Karpas-422 (cell line): ENCODE results near the gene PGC. TPM values are rescaled to one million over a fixed set of nuclear protein-coding genes. Genes with fewer than 3 reads are reported as not detected.

Experiments
- DNase-seq: peaks from one replicate; pipeline ENCODE4 v3.0.0-alpha.2; 2015
- H2AFZ ChIP-seq: fragments of 200-600 bp; sonication (generic); 2 replicates; pipeline ENCODE4 v1.6.1; 2014; ENCODE audit warnings: antibody characterized with exemption, low read length, mixed read lengths
- H3K27ac ChIP-seq: fragments of 200-600 bp; sonication (generic); 2 replicates; pipeline ENCODE4 v1.5.1; 2014; ENCODE audit warnings: mild to moderate bottlenecking, low read length, moderate library complexity
- H3K27me3 ChIP-seq: fragments of 200-600 bp; sonication (generic); 2 replicates; pipeline ENCODE4 v1.6.1; 2014; ENCODE audit warnings: low read length, mixed read lengths
- H3K36me3 ChIP-seq: fragments of 200-600 bp; sonication (generic); 2 replicates; pipeline ENCODE4 v1.6.1; 2014; ENCODE audit warnings: low read length, mixed read lengths; ENCODE audit not compliant: insufficient read depth
- H3K4me1 ChIP-seq: fragments of 200-600 bp; sonication (generic); 2 replicates; pipeline ENCODE4 v1.6.1; 2014; ENCODE audit warnings: mild to moderate bottlenecking, low read length, mixed read lengths
- H3K4me2 ChIP-seq: fragments of 200-600 bp; sonication (generic); 2 replicates; pipeline ENCODE4 v1.6.1; 2014; ENCODE audit warnings: low read length, low read depth, mild to moderate bottlenecking; ENCODE audit not compliant: poor library complexity, severe bottlenecking
- H3K4me3 ChIP-seq: fragments of 200-600 bp; sonication (generic); 2 replicates; pipeline ENCODE4 v1.5.1; 2014; ENCODE audit warnings: mild to moderate bottlenecking, antibody characterized with exemption, low read length, mixed read lengths
- H3K79me2 ChIP-seq: fragments of 200-600 bp; sonication (generic); 2 replicates; pipeline ENCODE4 v1.6.1; 2014; ENCODE audit warnings: mild to moderate bottlenecking, low read length, mixed read lengths
- H3K9ac ChIP-seq: fragments of 200-600 bp; sonication (generic); 2 replicates; pipeline ENCODE4 v1.6.0; 2014; ENCODE audit warnings: low read length
- H3K9me2 ChIP-seq: fragments of 200-600 bp; sonication (generic), shearing (Covaris generic); replicated peaks from 2 replicates; pipeline ENCODE4 v1.6.0; 2014; ENCODE audit warnings: mild to moderate bottlenecking, low read length, moderate library complexity; ENCODE audit not compliant: insufficient read depth
- H3K9me3 ChIP-seq: fragments of 300-700, 200-600 bp; sonication (generic); 2 replicates; pipeline ENCODE4 v1.6.1; 2014; ENCODE audit warnings: low read length, mixed read lengths
- H4K20me1 ChIP-seq: fragments of 200-600 bp; sonication (generic); 2 replicates; pipeline ENCODE4 v1.6.1; 2014; ENCODE audit warnings: mild to moderate bottlenecking, antibody characterized with exemption, low read length, low read depth; ENCODE audit not compliant: insufficient read depth
- total RNA-seq: library from RNA; depleted of rRNA; stranded (reverse); fragments of >200 nt; shearing (Covaris generic); gene quantifications from 2 replicates; pipeline ENCODE4 v1.2.3, GENCODE V29; 2014; ENCODE audit warnings: low replicate concordance; rRNA removed

Gene PGC
- total RNA-seq = not detected in 2 replicates

- H3K9me2 ChIP-seq = no peaks in the 10 kb centered on the region
- H3K27ac ChIP-seq = no peak within 1 kb of the TSS
- DNase-seq = no peak
- H3K27me3 ChIP-seq = no peaks in the 10 kb centered on the region
- H3K79me2 ChIP-seq = no peaks in the 10 kb centered on the region
- H3K9me3 ChIP-seq = no peaks in the 10 kb centered on the region
- no peaks in the 10 kb centered on the region for H3K36me3 ChIP-seq
- H3K4me1 ChIP-seq = no peaks in the 10 kb centered on the region
- H3K9ac ChIP-seq = no peak within 1 kb of the TSS
- H2AFZ ChIP-seq = no peak within 1 kb of the TSS
- H4K20me1 ChIP-seq = no peaks in the 10 kb centered on the region
- no peak within 1 kb of the TSS for H3K4me2 ChIP-seq
- no peak within 1 kb of the TSS for H3K4me3 ChIP-seq
Observed at GRCh38 chr6:41747256-41748101, at the start of gene PGC. PGC (minus strand) TSS chr6:41747397; CDS start chr6:41747334, 63 bp downstream.

GRCh38 chr6:41796474-41796873, 49.3 kb upstream of the PGC start:
- Histone ChIP-seq H3K36me3 (no peaks in the 10 kb centered on the region; the same call in 1 of the 2 replicates), H3K27ac (no peak overlapping the region), H3K9me2 (no peaks in the 10 kb centered on the region)

GRCh38 chr6:41791984-41792383, 44.8 kb upstream of the PGC start:
- Histone ChIP-seq H3K27ac (no peak overlapping the region), H3K4me3 (no peak overlapping the region), H4K20me1 (no peaks in the 10 kb centered on the region), H2AFZ (no peak overlapping the region), H3K79me2 (peaks cover 23% of the 10 kb centered on the region), H3K9ac (no peak overlapping the region), H3K27me3 (no peaks in the 10 kb centered on the region), H3K9me2 (no peaks in the 10 kb centered on the region), H3K4me1 (peaks cover 12% of the 10 kb centered on the region), H3K9me3 (no peaks in the 10 kb centered on the region), H3K36me3 (peaks cover 22% of the 10 kb centered on the region; the same call in 1 of the 2 replicates), H3K4me2 (no peak overlapping the region)
- DNase-seq = no peak

More at GRCh38 chr6:41796474-41796873, 49.3 kb upstream of the PGC start:
- no peak overlapping the region for H2AFZ ChIP-seq
- H3K27me3 ChIP-seq = no peaks in the 10 kb centered on the region
- H3K4me1 ChIP-seq = no peaks in the 10 kb centered on the region
- H3K79me2 ChIP-seq = peaks cover 12% of the 10 kb centered on the region
- DNase-seq = no peak
- H3K9me3 ChIP-seq = no peaks in the 10 kb centered on the region
- no peak overlapping the region for H3K4me2 ChIP-seq
- H3K9ac ChIP-seq = no peak overlapping the region
- H3K4me3 ChIP-seq = no peak overlapping the region
- H4K20me1 ChIP-seq = no peaks in the 10 kb centered on the region

- Histone ChIP-seq H3K4me3 (no peak overlapping the region), H3K79me2 (peaks cover 23% of the 10 kb centered on the region), H3K27ac (no peak overlapping the region), H3K9me3 (no peaks in the 10 kb centered on the region), H3K9ac (no peak overlapping the region), H3K4me2 (no peak overlapping the region), H3K4me1 (peaks cover 12% of the 10 kb centered on the region), H2AFZ (no peak overlapping the region), H3K36me3 (peaks cover 22% of the 10 kb centered on the region; the same call in 1 of the 2 replicates), H3K9me2 (no peaks in the 10 kb centered on the region), H4K20me1 (no peaks in the 10 kb centered on the region), H3K27me3 (no peaks in the 10 kb centered on the region)
- no peak for DNase-seq
Observed at GRCh38 chr6:41791305-41791704, 44.1 kb upstream of the PGC start.

- no peak overlapping the region for H3K4me2 ChIP-seq
- no peaks in the 10 kb centered on the region for H3K9me2 ChIP-seq
- peaks cover 22% of the 10 kb centered on the region; the same call in 1 of the 2 replicates for H3K36me3 ChIP-seq
- H3K27me3 ChIP-seq = no peaks in the 10 kb centered on the region
- H3K9ac ChIP-seq = no peak overlapping the region
- no peak overlapping the region for H2AFZ ChIP-seq
- H3K4me1 ChIP-seq = peaks cover 24% of the 10 kb centered on the region
- H4K20me1 ChIP-seq = peaks cover under 1% of the 10 kb centered on the region; the same call in 1 of the 2 replicates
- no peak overlapping the region for H3K27ac ChIP-seq
- H3K9me3 ChIP-seq = no peaks in the 10 kb centered on the region
- no peak overlapping the region for H3K4me3 ChIP-seq
- peaks cover 23% of the 10 kb centered on the region for H3K79me2 ChIP-seq
- no peak for DNase-seq
Observed at GRCh38 chr6:41790045-41790444, 42.8 kb upstream of the PGC start.

GRCh38 chr6:41789390-41789724, 42.2 kb upstream of the PGC start:
- Histone ChIP-seq H3K9me3 (no peaks in the 10 kb centered on the region), H3K27me3 (no peaks in the 10 kb centered on the region), H3K79me2 (peaks cover 23% of the 10 kb centered on the region), H3K9me2 (no peaks in the 10 kb centered on the region), H3K4me1 (peaks cover 31% of the 10 kb centered on the region), H3K27ac (no peak overlapping the region), H2AFZ (no peak overlapping the region), H3K36me3 (peaks cover 22% of the 10 kb centered on the region; the same call in 1 of the 2 replicates), H3K9ac (peak overlapping the region; percentile 10; the same call in 1 of the 2 replicates), H4K20me1 (peaks cover 5% of the 10 kb centered on the region; the same call in 1 of the 2 replicates), H3K4me3 (peak overlapping the region; percentile 81; the same call in 1 of the 2 replicates), H3K4me2 (peak overlapping the region; percentile 68)
- no peak for DNase-seq

- H3K4me1 ChIP-seq = peaks cover 33% of the 10 kb centered on the region
- H3K9me3 ChIP-seq = no peaks in the 10 kb centered on the region
- H3K9me2 ChIP-seq = no peaks in the 10 kb centered on the region
- no peaks in the 10 kb centered on the region for H3K27me3 ChIP-seq
- peak within 1 kb of the TSS; percentile 68 for H3K4me2 ChIP-seq
- peak within 1 kb of the TSS; percentile 81 for H3K4me3 ChIP-seq
- DNase-seq = peak; percentile 99
- H3K9ac ChIP-seq = peak within 1 kb of the TSS; percentile 89
- peak within 1 kb of the TSS; percentile 69; the same call in 1 of the 2 replicates for H2AFZ ChIP-seq
- peak within 1 kb of the TSS; percentile 80 for H3K27ac ChIP-seq
- H3K79me2 ChIP-seq = peaks cover 23% of the 10 kb centered on the region
- peaks cover 5% of the 10 kb centered on the region; the same call in 1 of the 2 replicates for H4K20me1 ChIP-seq
- H3K36me3 ChIP-seq = peaks cover 22% of the 10 kb centered on the region; the same call in 1 of the 2 replicates
Observed at GRCh38 chr6:41787219-41787917, 40.2 kb upstream of the PGC start, which contains the start of gene TOMM6. TOMM6 (plus strand) TSS chr6:41787694; CDS start chr6:41787698, 4 bp downstream.
